GM23338 (cell line): ENCODE measurements around the gene C1orf210. TPM values are rescaled to one million over a fixed set of nuclear protein-coding genes. Genes with fewer than 3 reads are reported as not detected.

Experiments used
- ATAC-seq: fragments of 200-7000 bp; cut with Tn5 transposase; 3 replicates; pipeline ENCODE4 v1.9.1; 2020
- DNase-seq: peaks from one replicate; pipeline ENCODE4 v3.0.0-alpha.2; 2015; ENCODE audit warnings: low spot score
- H2AFZ ChIP-seq: fragments of 200-600 bp; sonication (generic); 2 replicates; pipeline ENCODE4 v1.8.0; 2016; ENCODE audit warnings: antibody characterized with exemption, mild to moderate bottlenecking, moderate library complexity
- H3F3A ChIP-seq: fragments of 200-600 bp; sonication (generic); replicated peaks from 2 replicates; pipeline ENCODE4 v1.8.0; 2017; ENCODE audit warnings: antibody characterized with exemption, mixed run types, low read depth
- H3K27ac ChIP-seq: fragments of 200-600 bp; sonication (generic); 2 replicates; pipeline ENCODE4 v1.6.1; 2016; ENCODE audit warnings: low read depth
- H3K27me3 ChIP-seq: fragments of 200-600 bp; sonication (generic); 2 replicates; pipeline ENCODE4 v1.8.0; 2016; ENCODE audit warnings: mild to moderate bottlenecking, mixed run types, moderate library complexity; ENCODE audit not compliant: insufficient read depth
- H3K36me3 ChIP-seq: fragments of 200-600 bp; sonication (generic); 2 replicates; pipeline ENCODE4 v1.8.0; 2016; ENCODE audit warnings: mild to moderate bottlenecking; ENCODE audit not compliant: insufficient read depth
- H3K4me1 ChIP-seq: fragments of 200-600 bp; sonication (generic); 2 replicates; pipeline ENCODE4 v1.8.0; 2016; ENCODE audit warnings: mild to moderate bottlenecking, moderate library complexity; ENCODE audit not compliant: insufficient read depth
- H3K4me2 ChIP-seq: fragments of 200-600 bp; sonication (generic); 2 replicates; pipeline ENCODE4 v1.7.1; 2017; ENCODE audit warnings: mixed run types
- H3K4me3 ChIP-seq: fragments of 200-600 bp; sonication (generic); 2 replicates; pipeline ENCODE4 v1.6.1; 2016; ENCODE audit warnings: mixed run types
- H3K79me2 ChIP-seq: fragments of 200-600 bp; sonication (generic); replicated peaks from 2 replicates; pipeline ENCODE4 v1.8.0; 2017; ENCODE audit warnings: mild to moderate bottlenecking; ENCODE audit not compliant: insufficient read depth
- H3K9me2 ChIP-seq: fragments of 200-600 bp; sonication (generic); 2 replicates; pipeline ENCODE4 v1.8.0; 2017; ENCODE audit not compliant: insufficient read depth
- H4K20me1 ChIP-seq: fragments of 200-600 bp; sonication (generic); replicated peaks from 2 replicates; pipeline ENCODE4 v1.8.0; 2017; ENCODE audit warnings: mild to moderate bottlenecking; ENCODE audit not compliant: insufficient read depth
- H3K27ac Mint-ChIP-seq: 2 replicates; pipeline ENCODE4 v1.8.0; 2020; ENCODE audit warnings: inconsistent platforms, mild to moderate bottlenecking, moderate library complexity, mixed read lengths
- H3K27me3 Mint-ChIP-seq: 3 replicates; pipeline ENCODE4 v1.8.0; 2022; ENCODE audit warnings: low read depth, mild to moderate bottlenecking, moderate library complexity, mixed read lengths, inconsistent platforms; ENCODE audit not compliant: insufficient read depth, poor library complexity
- H3K36me3 Mint-ChIP-seq: 3 replicates; pipeline ENCODE4 v1.8.0; 2021; ENCODE audit warnings: low read depth, mild to moderate bottlenecking, inconsistent platforms, moderate library complexity, mixed read lengths
- H3K4me1 Mint-ChIP-seq: 3 replicates; pipeline ENCODE4 v1.8.0; 2020; ENCODE audit warnings: mild to moderate bottlenecking, inconsistent platforms, mixed read lengths
- H3K4me3 Mint-ChIP-seq: 3 replicates; pipeline ENCODE4 v1.8.0; 2021; ENCODE audit warnings: moderate library complexity, mild to moderate bottlenecking, inconsistent platforms, mixed read lengths
- H3K9me3 Mint-ChIP-seq: 3 replicates; pipeline ENCODE4 v1.8.0; 2020; ENCODE audit warnings: moderate library complexity, mild to moderate bottlenecking, inconsistent platforms, mixed read lengths
- CREB1 ChIP-seq: fragments of 250-450 bp; sonication (Bioruptor Pico); IDR thresholded peaks from 2 replicates; pipeline ENCODE4 v1.5.0; 2020; ENCODE audit warnings: low read depth, mild to moderate bottlenecking, moderate library complexity
- CTCF ChIP-seq, 2 experiments: fragments of 200-600 bp in 1 of 2; sonication (generic) in 1 of 2; conservative IDR thresholded peaks; 2 replicates each; pipeline versions ENCODE4 v1.5.1 to v1.6.1; 2016 to 2017; ENCODE audit warnings: antibody characterized with exemption in 2 of 2, low read depth in 2 of 2, mild to moderate bottlenecking in 2 of 2, moderate library complexity in 1 of 2
- ETS1 ChIP-seq: IDR thresholded peaks from 2 replicates; pipeline ENCODE4 v1.6.1; 2016; ENCODE audit warnings: antibody characterized with exemption
- EZH2phosphoT487 ChIP-seq: fragments of 200-600 bp; sonication (generic); IDR thresholded peaks from one replicate; pipeline ENCODE4 v1.8.1; 2018; ENCODE audit warnings: antibody characterized with exemption; ENCODE audit not compliant: unreplicated experiment
- NANOG ChIP-seq: IDR thresholded peaks from 2 replicates; pipeline ENCODE4 v1.6.1; 2016; ENCODE audit warnings: antibody characterized with exemption, borderline replicate concordance
- POLR2AphosphoS5 ChIP-seq: IDR thresholded peaks from 2 replicates; pipeline ENCODE4 v1.6.1; 2016; ENCODE audit warnings: antibody characterized with exemption, low read depth
- REST ChIP-seq: IDR thresholded peaks from one replicate; pipeline ENCODE4 v1.6.1; 2018; ENCODE audit warnings: antibody characterized with exemption; ENCODE audit not compliant: unreplicated experiment
- STAT1 ChIP-seq: IDR thresholded peaks from one replicate; pipeline ENCODE4 v1.6.1; 2016; ENCODE audit warnings: antibody characterized with exemption; ENCODE audit not compliant: unreplicated experiment
- ZNF114 ChIP-seq: fragments of 250-450 bp; sonication (Bioruptor Pico); IDR thresholded peaks from 2 replicates; pipeline ENCODE4 v1.5.0; 2020; ENCODE audit warnings: mild to moderate bottlenecking, moderate library complexity
- ZNF331 ChIP-seq: fragments of 250-450 bp; sonication (Bioruptor Pico); IDR thresholded peaks from 2 replicates; pipeline ENCODE4 v1.5.0; 2020; ENCODE audit warnings: low read depth, mild to moderate bottlenecking, moderate library complexity
- polyA plus RNA-seq: library from polyadenylated mRNA; unstranded; fragments of >200 nt; fragmentation: Nextera tagmentation; extraction: Ambion mirVana; gene quantifications from 2 replicates; pipeline ENCODE4 v1.2.1, GENCODE V29; 2016
- total RNA-seq: library from RNA; depleted of rRNA; stranded (reverse); fragments of >200 nt; shearing (Covaris generic); gene quantifications from 2 replicates; pipeline ENCODE4 v1.2.3, GENCODE V29; 2014

Gene C1orf210
- total and polyA plus RNA-seq, 2 experiments from 2014 or later: 10.3 to 17.1 TPM

GRCh38 chr1:43267818-43268425, 17.5 kb downstream of the C1orf210 start:
- Histone ChIP-seq H3K36me3 (no peaks in the 10 kb centered on the region), H4K20me1 (no peaks in the 10 kb centered on the region), H3K79me2 (0 out of 2 replicates have a peak, but pooled peaks cover 3% of the 10 kb centered on the region), H3F3A (0 out of 2 replicates have a peak, but pooled peaks cover 5% of the 10 kb centered on the region), H2AFZ (no peak overlapping the region), H3K27ac (no peak overlapping the region), H3K4me1 (peaks cover 16% of the 10 kb centered on the region), H3K4me2 (no peak overlapping the region), H3K9me2 (no peaks in the 10 kb centered on the region), H3K4me3 (no peak overlapping the region), H3K27me3 (no peaks in the 10 kb centered on the region)
- Mint-ChIP-seq H3K4me3 (no peak overlapping the region), H3K9me3 (peaks cover 34% of the 10 kb centered on the region), H3K27ac (no peak overlapping the region), H3K27me3 (peaks cover 7% of the 10 kb centered on the region), H3K36me3 (peaks cover 16% of the 10 kb centered on the region), H3K4me1 (peaks cover 26% of the 10 kb centered on the region)
- TF ChIP-seq CREB1 (CRISPR knock-in tag): no peak
- TF ChIP-seq REST: no peak
- no peak for TF ChIP-seq NANOG
- TF ChIP-seq ETS1: no peak
- no peak for TF ChIP-seq ZNF114 (CRISPR knock-in tag)
- DNase-seq: no peak
- no peak for ATAC-seq

- H3K9me3 Mint-ChIP-seq: peaks cover 40% of the 10 kb centered on the region
- no peak overlapping the region for H3K27ac ChIP-seq
- no peak overlapping the region for H2AFZ ChIP-seq
- ATAC-seq (no peak), DNase-seq (peak; percentile 36)
- no peak overlapping the region for H3K27ac Mint-ChIP-seq
- H3K27me3 Mint-ChIP-seq: peaks cover 7% of the 10 kb centered on the region
- peaks cover 26% of the 10 kb centered on the region for H3K4me1 Mint-ChIP-seq
- H3K36me3 ChIP-seq: peaks cover 2% of the 10 kb centered on the region; the same call in 1 of the 2 replicates
- peaks cover 20% of the 10 kb centered on the region for H3K36me3 Mint-ChIP-seq
- no peaks in the 10 kb centered on the region for H4K20me1 ChIP-seq
- H3K4me2 ChIP-seq: no peak overlapping the region
- H3K27me3 ChIP-seq: no peaks in the 10 kb centered on the region
- peaks cover 16% of the 10 kb centered on the region for H3K4me1 ChIP-seq
- 0 out of 2 replicates have a peak, but pooled peaks cover 5% of the 10 kb centered on the region for H3F3A ChIP-seq
- H3K79me2 ChIP-seq: 0 out of 2 replicates have a peak, but pooled peaks cover 3% of the 10 kb centered on the region
- TF ChIP-seq EZH2phosphoT487: no peak
- no peak for TF ChIP-seq POLR2AphosphoS5
- no peak for TF ChIP-seq ZNF331 (CRISPR knock-in tag)
- no peak for TF ChIP-seq ZNF114 (CRISPR knock-in tag)
- no peak for TF ChIP-seq CTCF (conservative IDR thresholded peaks at IDR 0.05; ENCODE audit: low read depth in 2 of 2)
- TF ChIP-seq STAT1: no peak
- H3K4me3 Mint-ChIP-seq: no peak overlapping the region
- no peaks in the 10 kb centered on the region for H3K9me2 ChIP-seq
- no peak overlapping the region for H3K4me3 ChIP-seq
These were observed 18.0 kb downstream of the C1orf210 start for GRCh38 chr1:43267291-43267805.
